ENCODE measurements around the gene INSC.
"Not testable (repeated sequence)": the region's sequence is repeated elsewhere in the genome, so short reads cannot be mapped to it uniquely, and the experiment has no call there.

Gene INSC, protein sequence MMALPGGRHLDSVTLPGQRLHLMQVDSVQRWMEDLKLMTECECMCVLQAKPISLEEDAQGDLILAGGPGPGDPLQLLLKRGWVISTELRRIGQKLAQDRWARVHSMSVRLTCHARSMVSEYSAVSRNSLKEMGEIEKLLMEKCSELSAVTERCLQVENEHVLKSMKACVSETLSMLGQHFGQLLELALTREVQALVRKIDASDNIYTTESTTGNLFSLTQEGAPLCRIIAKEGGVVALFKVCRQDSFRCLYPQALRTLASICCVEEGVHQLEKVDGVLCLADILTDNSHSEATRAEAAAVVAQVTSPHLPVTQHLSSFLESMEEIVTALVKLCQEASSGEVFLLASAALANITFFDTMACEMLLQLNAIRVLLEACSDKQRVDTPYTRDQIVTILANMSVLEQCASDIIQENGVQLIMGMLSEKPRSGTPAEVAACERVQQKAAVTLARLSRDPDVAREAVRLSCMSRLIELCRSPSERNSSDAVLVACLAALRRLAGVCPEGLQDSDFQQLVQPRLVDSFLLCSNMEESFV

DNA sequence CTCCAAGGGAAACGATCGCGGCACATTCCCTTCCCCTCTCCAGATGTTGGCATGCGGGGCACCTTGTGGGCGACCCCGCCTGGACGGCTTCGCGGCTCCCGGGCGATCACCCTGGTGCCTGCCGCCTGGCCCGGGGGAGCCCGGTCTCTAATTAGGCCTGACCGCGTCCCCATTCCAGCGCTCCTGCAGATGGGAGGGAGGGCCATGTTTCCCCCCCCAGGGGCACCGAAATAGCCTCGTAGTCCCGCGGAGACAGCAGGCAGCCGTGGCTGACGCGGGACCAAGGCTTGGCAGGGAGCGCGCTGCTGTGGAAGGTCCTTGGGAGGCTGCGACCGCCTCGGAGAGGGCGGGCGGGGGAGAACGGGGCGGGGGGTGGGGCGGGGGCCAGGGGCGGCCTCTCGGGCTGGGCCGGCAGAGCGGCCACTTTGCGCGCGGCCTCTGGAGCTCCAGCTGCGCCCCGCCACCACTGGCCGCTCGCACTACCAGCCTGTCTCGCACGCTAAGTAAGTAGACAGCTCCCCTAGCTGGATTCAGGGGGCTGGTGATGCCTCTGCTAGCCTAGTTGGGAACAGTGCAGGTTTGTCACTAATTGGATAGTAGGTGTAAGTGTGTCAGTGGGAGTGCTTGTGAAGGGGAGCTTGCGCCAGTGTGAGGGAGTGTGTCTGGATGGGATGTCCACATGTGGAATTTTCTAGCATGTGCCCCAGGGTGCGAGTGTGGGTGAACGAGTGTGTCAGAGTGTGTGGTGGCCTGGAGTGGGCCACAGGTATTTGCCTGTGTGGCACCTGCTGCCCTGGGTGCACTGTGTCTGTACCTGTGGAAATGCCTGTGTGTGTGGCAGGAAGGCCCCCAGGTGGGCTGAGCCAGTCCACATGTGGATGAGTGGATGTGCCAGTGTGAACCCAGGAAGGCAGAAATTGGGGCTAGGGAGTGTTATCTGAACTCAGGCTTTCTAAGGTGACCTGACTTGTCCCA lies at the start of gene INSC:
INSC (plus strand) TSS at position 423 of the 975 bp plus-strand sequence. CDS start 34,252 bp downstream, outside the sequence.
- peak in 1 of 2 experiments; percentile 19 for DNase-seq

DNA sequence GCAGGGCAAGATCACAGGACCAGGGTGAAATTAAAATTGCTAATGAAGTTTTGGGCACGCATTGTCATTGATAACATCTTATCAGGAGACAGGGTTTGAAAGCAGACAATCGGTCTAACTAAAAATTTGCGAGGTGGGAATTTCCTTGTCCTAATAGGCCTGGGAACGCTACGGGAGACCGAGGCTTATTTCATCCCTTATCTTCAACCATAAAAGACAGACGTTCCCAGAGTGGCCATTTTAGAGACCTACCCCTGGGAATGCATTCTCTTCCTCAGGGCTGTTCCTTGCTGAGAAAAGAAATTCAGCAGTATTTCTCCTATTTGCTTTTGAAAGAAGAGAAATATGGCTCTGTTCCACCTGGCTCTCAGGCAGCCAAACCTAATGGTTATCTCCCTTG lies 45.0 kb upstream of the INSC start:
- DNase-seq, result not testable (repeated sequence)

DNA sequence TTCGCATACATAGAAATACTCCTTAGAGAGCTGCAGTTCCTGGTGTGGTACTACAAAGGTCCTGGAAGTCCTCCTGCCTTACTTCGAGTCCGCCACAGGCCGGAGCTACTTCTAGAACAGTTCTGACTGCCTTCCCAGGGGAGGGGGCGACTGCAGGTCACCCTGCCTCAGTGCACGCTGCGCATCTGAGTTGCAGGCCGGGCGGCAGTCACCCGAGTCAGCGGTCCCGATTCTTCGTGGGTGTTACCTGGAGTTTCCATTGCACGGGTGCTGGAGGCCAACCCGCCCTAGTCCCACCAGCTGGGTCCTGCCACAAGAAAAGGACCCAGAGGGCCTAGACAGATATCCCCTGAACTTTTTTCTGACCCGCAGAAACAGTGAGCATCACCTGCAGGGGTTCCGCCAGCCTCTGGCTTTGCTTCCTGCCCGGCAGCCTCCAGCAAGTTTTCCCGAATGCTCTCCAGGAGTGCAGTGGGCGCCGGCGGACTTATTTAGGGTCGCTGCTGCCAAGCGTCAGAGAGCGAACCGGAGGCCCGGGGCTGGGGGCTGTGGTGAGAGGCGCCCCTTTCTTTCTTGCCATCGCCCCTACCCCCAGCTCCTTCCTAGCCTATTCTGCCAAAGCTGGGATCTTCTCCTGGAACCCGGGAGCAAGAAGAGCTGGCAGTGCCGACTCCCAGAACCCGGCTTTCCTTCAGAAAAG lies 43.0 kb upstream of the INSC start:
- no peak for DNase-seq

DNA sequence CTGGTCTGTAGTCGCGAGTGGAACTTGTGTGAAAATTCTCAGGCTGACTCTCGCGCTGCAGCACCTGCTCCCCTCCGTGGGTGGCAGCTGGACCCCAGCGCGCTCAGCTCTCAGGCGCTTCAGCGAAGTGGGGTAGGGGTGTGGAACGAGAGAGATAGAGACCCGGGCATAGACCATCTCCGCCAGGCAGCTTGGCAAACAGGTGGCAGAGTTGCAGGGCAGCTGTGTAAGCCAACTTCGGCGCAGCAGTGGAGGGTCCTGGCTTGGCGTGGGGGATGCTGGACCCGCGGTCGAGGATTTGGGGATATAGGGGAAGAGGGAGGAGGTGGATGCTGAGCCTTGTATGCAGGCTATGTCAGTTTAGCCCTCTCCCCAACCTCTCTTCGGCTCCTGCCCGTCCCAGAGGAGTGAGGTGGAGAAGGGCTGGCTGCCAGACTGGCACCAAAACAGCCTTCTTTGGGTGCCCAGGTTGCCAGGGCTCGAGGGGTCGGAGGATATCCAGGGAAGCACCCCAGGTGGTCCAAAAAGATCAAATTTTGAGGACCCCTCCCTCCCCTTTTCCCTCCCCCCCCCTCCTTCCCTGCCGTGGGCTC lies 42.1 kb upstream of the INSC start:
- peak in 1 of 2 experiments; percentile 35 for DNase-seq

DNA sequence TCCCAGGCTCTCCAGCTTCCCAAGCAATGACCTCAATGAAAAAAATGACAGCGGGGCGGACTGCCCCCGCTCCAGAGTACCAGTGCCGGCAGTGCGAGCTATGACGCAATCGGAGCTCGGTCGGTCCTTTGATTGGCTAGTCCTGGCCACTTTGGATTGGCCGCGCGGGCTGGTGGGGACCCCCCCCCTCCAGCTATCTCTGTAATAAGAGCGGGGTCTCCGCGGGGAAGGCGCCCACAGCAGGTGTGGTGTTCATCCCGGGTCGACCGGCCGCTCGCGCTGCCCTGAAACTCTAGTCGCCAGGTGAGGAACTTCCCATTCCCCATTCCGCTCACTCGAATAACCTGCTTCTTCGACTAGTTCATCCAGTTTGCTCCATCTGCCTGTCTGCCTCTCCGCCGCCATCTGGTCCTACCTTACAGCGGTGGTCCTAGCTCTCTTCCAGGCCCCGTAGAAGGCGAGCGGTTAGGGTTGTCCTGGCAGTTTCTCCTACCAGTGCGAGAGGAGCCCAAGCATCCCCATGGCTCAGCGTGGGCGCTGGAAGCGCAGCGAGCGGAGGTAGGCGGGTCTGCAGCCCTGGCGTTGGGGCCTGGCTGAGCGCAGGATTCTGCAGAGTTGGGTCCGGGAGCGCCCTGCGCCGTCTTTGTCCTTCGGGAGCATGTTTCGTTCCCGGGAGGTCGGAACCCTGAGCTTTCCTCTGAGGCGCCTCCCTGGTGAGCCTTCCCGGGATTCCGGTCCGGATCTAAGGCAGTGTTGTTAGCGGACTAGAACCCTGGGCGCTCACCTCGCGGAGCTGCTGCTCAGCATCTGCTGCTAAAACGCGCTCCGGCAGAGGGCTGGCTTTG lies 41.1 kb upstream of the INSC start, which contains the start of gene CALCB:
CALCB (plus strand) TSS at position 233 of the 845 bp plus-strand sequence. CDS start 1,126 bp downstream, outside the sequence.
- peak; percentile 30 to 60 for DNase-seq

DNA sequence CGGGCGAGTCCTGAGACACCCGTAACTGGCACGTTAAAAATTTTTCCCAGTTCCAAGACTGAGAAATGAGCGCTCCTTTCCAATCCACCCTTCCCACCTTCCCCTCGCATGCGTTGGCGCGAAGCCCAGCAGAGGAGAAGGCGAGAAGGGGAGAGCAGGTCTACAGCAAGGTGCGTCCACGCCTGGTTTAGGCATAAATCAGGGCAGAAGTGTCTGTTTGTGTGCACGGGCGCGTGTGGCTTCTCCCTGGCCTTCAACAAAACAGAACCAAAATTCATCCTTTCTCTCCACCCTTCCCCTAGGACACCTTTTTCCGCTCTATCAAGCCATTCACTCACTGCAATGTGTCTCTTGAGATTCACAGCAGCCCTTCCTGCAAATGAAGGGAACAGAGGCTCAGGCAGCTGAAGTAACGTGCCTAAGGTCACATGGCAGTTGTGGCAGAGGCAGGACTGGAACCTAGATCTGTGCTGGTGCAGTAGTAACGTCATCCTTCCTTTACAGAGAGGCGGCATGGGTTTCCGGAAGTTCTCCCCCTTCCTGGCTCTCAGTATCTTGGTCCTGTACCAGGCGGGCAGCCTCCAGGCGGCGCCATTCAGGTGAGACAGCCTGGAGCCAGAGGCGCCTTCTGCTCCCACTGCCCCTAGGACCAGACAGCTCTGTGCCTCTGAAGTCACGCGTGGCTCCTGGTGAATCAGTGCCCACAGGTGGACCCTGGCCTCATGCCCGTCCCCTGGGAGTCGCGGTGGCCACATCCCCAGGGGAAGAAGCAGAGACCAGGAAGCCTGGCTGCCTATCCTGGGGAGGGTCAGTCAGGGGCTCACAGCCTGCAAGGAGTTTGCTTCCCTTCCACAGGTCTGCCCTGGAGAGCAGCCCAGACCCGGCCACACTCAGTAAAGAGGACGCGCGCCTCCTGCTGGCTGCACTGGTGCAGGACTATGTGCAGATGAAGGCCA lies 40.2 kb upstream of the INSC start:
- DNase-seq, result peak; percentile 79 to 87

DNA sequence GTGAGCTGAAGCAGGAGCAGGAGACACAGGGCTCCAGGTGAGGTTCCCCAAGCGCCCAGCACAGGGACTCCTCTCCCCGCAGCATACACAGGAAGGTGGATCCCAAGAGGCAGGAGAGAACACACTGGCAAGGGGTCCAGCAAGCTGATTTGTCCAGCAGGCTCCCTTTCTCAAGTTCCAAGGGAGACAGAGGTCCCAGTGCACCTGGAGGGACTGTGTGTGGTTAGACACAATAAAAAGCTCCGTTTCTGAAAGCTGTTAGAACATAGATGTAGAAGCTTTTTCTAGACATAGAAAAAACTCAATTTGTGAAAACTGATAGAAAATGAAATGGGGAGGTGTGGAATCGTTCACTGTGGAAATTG lies 39.6 kb upstream of the INSC start:
- DNase-seq, result no peak

DNA sequence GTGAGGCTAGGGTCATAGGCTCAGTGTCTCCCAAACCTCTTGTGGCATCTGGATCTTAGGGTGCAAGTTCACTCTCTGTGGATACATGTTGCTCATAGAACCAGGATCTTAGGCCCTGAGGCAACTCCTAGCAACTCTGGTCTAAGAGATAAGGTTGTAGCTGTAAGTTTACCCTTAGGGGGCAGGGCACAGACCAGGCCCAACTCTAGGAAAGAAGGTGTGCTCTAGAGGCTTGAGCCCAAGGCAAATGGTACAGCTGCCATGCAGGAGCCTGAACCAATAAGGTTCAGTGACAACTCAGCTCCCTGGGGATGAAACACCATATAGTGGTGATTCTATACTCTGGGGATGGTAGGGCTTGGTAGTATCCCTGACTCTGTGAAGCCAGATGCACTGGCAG lies 23.5 kb upstream of the INSC start:
- no peak for DNase-seq

DNA sequence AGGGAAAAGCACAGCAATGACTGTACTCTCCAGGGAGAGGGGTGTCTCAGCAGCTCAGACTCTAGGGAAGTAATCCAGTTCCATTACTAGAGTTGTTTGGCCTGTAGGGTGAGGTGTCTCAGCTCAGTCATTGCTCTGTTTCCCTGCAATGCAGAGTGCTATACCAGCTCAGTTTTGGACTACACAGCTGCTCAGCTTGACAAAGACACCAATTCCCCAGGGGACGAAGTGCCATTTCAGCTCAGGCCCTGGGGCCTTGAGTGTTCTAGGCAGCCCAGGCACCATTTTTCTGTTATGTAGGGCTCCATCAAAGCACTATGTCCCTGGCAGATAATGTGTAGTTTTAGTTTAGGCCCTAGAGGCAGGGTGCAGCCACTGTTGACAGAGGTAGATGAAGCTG lies 23.1 kb upstream of the INSC start:
- DNase-seq, result peak in 1 of 2 experiments; percentile 23

DNA sequence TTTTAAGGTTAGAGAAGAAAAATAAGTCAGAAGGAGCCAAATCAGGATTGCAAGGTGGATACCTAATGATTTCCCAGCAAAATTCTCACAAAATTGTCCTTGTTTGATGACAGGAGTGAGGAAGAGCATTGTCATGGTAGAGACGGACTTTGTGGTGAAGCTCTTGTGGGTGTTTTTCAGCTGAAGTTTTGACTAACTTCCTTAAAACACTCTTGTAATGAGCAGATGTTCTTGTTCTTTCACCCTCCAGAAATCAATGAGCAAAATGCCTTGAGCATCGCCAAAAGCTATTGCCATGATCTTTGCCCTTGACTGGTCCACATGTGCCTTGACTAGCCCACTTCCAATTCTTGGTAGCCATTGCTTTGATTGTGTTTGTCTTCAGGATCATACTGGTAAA lies 21.3 kb upstream of the INSC start:
- no peak for DNase-seq

DNA sequence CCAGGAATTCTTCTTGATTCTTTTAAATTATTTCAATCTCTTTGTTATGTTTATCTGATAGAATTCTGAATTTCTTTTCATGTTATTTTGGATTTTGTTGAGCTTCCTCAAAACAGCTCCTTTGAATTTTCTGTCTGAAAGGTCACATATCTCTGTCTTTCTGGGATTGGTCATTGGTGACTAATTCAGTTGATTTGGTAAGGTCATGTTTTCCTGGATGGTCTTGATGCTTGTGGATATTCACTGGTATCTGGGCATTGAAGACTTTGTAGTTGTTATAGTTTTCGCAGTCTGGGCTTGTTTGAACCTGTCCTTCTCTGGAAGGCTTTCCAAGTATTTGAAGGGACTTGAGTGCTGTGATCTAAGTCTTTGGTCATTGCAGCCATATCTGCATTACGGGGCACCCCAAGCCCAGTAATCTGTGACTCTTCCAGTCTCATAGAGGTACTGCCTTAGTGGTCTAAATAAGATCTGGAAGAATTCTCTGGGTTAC lies 18.9 kb upstream of the INSC start:
- DNase-seq, result no peak

DNA sequence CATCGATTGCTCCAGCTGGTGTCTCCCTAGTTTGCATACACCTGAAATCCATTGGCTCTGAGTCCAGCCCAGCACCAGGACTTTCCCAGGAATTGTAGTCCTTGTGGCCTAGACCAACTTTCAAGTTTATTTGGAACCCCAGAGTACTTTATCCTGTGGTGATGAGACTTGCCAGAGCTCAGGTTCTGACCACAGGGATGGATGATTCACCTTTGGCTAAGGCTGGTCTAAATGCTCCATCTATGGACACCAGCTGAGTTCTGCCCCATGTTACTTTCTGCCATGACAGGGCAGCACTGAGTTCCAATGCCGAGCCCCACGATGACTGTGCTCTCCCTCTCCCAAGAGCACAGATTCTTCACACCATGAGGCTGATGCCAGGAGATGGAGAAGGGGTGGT lies 17.3 kb upstream of the INSC start:
- no peak for DNase-seq

DNA sequence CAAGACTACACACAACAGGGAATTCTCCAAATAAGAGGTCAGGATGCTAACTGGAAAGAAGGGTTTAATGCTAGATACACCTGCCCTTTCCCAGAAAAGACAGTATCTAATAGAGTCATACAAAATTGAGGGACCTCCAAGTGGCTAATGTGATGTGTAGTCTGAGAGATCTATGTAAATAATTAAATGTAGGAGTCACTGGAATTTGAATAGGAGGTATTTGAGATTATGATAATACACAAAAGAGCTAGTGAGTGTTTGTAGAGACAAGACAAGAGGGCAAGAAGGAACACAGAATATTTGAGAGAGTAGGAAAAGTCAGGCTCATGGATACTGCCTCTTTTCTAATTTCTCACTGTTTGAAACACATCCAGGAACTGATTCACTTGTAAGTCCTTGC lies 15.5 kb upstream of the INSC start:
- DNase-seq, result no peak

DNA sequence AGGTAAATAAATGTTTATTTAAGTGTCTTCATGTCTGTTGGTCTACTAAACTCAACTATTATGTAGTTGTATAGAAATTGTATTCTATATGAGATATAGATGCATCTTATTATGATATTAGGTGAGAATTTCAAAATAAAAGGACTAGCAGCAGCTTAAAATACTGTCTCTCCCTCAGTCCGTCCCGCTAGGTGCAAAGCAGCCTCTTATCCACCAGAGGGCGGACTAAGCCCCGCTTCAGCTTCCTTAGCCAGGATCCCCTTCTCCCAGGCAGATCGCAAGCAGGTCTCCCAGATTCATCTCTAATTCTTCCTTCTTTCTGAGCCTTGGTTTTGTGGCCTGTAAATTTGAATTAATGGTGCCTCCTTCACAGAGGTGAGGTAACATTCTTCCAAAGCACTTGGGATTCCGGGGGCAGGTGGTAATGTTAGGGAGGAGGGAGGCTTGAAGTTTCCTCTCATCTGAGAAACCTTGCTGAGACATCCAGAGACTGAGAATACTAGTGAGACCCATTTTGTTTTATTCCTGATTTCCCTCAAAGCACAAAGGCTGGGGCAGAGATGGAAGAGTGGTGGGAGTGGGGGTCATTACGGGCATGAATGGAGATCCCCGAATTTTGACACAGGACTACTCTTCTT lies 13.5 kb upstream of the INSC start:
- DNase-seq, result peak in 1 of 2 experiments; percentile 60

DNA sequence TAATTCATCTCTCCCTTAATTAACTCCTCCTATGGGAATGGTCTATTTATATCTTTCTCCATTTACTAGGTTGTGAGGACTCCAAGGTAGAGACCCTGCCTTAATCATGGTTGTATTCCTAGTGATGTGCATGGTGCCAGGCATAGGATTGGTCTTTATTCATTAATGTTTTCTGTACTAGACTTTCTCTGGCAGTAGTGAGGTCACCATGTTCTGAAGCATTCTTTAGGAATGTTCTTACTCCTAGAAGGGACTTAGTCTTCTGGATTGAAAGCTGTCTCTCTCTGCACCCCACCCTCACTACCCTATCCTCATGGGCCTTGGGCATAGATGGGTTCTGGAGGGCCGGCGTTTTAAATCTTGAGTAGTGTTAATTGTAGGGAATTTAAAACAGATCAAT lies 10.6 kb upstream of the INSC start:
- no peak for DNase-seq

DNA sequence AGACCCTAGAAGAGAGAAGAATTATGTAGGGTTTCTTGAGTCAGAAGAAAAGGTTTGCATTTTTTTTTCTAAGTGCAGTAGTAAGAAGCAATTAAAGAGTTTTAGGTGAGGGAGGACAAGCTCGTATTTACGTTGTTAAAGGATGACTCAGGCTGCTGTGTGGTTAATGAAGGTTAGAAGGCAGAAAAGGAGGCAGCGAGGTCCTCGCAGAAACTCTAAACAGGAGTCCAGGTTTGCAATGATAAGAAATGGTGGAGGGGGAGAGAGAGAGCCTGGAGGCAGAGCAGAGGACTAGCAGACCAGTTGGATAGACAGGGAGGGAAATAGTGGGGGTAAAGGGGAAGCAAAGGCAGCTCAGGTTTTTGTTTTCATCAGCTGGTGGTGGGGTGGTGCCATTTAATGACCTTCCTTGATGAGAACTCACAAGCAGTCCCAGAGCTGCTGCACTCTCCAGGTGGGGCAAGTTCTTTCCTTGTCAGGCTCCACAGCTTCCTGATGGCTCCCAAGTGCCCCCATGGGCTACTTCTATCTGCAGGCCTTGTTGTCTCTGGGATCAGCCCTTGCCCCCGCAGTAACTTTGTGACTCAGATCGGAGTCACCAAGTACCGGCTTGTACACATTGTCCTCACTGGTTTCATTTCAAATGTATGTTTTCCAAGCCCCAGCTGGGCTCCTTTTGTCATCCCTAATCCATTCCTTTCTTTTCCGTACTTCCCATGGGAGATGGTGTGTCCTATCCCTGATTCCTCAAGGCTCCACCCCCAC lies 8.3 kb upstream of the INSC start:
- DNase-seq, result no peak

DNA sequence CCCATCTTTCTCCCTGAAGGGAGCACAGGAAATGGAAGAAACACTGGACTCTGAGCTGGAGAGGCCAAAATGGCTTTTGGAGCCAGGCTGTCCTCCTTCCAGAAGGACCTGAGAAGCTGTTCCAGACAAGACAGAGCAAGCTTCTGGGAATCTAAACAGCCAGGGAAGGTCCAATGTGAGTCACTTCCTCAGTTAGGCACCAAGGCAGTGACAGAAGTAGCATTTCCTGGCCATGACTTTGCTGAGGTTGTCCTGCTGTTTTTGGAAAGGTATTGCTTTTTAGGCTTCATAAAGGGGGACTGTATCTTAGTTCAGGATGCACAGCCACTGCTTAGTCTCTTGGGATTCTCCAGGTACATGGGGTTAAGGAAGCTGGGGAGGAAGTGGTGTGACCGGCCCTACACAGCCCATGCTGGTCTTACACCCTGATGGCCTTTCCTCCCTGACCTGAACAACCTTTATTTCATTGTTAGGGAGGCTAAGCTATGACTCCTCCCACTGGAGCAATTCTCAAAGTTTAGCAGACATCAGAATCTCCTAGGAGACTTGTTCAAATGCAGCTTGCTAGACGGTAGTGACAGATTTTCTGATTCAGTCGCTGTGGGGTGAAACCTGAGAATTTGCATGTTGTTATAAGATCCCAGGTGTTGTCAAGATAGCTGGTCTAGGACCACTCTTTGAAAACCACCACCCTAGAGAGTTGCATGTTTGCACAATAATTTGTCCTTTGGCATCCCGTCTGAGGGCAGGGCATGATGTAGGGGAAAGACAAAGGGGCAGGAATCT lies 6.8 kb upstream of the INSC start:
- peak in 1 of 2 experiments; percentile 2 for DNase-seq

All from NCI-H524 (cell line).